ENCODE results near the gene UBE2G2.

UBE2G2 gene

DNA sequence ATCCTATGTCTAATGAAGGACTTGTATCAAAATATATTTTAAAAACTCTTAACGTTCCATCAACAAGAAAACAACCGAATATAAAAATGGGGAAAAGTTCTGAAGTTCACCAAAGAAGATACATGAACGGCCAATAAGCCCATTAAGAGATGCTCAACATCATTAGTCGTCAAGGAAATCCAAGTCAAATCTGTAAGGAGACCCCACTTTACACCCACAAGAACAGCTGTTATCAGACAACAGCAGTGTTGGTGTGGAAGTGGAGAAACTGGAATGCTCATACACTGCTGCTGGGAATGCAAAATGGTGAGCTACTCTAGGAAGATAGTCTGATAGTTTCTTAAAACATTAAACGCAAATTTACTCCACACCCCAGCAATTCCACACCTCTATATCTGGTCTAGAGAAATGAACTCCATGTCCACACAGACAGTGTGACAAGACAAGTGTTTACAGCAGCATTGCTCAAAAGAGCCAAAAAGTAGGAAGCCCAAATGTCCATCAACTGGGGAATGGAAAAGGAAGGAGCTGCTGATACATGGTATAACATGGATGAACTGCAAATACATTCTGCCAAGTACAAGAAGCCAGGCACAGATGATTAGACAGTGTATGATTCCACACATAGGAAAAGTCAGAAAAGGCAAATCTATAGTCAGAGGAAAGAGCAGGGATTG is 18.5 kb downstream of the UBE2G2 start:
- no peak for DNase-seq

DNA sequence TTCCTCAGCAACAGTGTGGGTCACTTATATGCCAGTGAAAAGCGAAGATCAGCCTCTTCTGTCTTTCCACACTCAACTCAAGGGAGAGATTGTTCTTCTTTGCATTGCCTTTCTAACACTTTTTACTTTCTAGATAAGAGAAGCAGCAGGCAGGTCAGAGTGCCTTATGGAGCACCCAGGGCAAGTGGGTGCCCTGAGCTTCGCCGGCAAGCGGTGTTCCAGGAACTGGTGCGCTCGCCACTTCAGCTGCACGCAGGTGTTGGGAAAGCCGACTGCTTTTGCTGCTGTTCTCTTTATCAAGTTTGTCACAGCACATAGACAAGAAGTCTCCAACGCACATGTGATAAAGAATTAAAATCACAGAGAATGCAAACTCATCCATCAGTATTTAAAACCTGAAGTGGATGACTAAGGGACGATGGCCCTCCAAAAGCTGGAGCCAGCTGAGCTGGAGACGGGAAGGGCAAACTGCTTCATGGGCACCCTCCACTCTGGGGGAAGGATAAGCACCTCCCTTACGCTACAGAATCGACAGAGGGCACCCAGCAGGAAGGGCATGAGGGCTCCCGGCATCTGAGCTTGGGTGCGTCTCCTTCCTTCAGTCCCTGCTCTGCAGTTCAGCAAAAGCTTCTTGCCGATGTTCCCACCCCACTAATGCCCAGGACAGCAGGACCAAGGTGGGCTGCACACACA is 20.7 kb downstream of the UBE2G2 start:
- no peak for DNase-seq

DNA sequence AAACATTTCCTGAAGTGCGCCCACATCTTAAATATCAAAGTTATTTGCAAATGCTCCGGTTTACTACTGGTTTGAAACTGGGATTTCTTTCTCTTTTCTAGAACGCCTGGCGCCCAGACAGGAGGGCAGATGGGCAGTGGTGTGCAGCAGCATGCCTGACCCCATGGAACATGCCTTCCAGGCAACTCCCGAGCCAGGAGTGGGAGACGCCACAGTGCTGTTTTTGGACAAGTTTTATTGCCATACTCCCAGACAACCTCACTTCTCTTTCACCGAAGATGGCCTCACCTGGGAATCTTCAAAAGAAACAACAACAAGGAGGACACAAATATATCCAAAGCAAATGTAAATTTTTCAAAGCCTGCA is 21.5 kb downstream of the UBE2G2 start:
- no peak for DNase-seq

DNA sequence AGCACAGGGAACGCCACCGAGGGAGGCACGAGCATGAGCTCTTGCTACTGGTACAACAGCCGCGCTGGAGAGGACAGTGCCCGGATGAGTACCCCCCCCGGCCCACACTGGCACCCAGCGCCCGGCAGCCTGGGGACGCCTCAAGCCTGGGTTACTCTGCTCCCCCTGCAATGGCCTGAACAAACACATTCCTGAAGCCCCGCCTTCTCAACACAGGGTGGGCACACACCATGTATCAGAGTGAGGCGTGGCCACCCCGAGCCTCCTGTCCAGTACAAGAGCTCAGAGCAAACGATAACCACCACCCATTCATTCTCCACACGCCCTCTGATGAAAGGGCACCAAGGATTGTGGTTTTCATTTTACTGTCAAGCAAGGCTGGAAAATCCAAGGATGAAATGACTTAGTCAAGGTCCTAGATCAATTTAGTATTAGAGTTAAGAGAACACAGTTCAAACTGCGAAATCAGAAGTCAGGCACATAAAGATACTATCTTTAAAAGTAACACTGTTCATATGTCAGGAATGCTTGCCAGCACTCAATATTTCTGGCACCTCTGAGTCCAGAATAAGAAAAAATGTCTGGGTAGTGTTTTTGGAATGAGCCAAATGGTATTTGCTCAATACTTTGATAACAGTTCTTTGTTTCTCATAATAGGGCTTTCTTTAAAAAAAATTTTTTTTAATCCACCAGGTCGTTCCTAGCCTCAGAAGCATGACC is 22.0 kb downstream of the UBE2G2 start:
- DNase-seq, result no peak

DNA sequence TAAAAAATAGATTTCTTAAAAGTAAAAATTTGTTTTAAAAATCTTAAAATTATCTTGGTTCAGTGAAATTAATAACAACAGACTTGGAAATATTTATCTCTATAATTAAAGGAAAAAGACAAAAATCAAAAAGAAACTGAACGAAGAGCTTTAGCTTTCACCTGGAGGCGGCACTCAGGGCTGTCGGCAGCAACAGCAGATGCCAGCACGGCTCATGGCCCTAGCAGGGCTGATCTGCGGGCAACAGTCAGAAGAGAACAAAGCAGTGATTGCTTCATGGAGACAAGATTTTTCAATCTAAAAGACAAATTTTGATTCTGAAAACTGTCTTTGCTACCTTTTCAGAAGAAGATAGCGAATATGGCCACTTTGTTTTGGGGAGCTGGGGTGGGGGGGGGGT is 22.6 kb downstream of the UBE2G2 start:
- no peak for DNase-seq

DNA sequence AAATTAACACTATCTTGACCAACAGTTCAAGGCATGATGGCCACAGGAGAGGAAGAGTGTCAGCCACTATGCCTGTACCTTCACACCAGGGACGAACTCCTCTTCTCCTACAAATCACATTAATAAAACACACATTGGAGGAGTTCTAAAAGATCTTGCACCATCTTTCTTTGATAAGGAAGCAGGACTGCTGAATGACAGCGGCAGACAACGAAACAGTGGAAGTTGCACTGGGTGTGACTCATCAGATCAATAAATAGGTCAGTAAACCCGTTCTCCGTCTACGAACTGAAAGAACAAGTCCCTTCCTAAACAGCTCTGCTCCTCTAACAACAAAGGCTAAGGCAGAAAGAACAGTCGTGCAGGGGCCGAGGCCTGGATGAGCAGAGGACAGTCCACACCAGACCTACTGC is 23.1 kb downstream of the UBE2G2 start:
- DNase-seq, result no peak

DNA sequence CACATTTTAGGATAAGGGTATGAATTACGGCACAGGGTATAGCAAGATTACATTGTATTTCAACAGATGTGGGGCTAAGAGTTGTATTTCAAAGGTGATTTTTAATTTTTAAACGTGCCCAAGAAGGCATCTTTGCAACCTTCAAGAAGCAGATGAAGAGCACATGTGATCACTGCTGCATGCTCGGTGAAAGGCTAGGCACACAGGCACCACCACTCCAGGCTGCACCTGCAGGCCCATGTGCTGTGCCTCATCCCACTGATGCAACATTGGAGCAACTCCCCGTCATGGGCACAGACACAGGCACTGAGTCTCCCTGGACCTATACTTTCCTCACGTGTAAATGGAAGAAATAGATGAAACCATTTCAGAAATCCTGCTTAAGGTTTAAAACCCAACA is 23.5 kb downstream of the UBE2G2 start:
- no peak for DNase-seq

DNA sequence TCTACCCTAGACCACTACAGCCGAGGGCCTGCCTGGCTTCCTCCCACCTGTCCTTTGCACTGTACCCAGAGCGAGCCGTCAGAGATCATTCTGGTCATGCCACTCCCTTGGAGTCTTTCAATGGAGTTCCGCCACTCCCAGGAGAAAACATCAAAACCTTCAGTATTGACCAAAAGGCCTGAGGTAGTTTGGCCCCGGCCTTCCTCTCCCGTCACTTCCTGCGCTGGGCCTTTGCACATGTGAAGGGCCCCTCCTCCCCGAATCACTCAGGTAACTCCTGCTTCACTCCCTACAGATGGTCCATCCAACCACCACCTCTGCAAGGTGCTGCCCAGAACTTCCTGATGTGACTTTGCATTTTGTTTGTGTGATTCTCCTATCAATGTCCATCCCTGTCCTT is 26.6 kb downstream of the UBE2G2 start:
- DNase-seq, result no peak

DNA sequence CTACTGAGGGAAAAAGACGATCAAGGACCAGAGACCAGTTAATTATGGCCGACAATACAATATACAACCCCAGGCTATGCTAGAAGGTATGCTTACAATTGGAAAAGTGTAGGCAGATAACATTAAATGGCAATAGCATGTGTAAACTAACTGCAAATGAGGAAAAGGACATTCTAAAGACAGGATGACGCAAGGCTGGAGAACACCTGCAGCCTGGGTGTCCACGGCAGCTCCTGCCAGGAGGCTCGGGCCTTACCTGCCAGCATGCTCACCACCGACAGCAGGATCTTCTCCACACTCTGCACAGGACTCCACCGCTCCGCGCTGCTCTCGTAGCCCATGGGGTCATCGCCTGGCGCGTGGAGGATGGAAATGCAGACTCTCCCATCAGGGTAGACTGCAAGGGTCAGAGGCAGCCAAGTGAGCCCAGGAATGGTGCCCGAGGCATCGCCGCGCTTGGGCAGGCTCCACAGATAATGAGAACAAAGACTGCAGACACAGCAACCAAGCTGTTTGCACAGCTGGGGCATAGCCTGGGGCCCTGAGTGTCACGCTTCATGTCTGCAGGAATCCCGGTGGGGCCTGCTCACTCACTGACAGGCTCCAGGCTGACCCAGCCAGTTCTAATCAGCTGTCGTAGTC is 28.2 kb downstream of the UBE2G2 start:
- DNase-seq, result no peak

DNA sequence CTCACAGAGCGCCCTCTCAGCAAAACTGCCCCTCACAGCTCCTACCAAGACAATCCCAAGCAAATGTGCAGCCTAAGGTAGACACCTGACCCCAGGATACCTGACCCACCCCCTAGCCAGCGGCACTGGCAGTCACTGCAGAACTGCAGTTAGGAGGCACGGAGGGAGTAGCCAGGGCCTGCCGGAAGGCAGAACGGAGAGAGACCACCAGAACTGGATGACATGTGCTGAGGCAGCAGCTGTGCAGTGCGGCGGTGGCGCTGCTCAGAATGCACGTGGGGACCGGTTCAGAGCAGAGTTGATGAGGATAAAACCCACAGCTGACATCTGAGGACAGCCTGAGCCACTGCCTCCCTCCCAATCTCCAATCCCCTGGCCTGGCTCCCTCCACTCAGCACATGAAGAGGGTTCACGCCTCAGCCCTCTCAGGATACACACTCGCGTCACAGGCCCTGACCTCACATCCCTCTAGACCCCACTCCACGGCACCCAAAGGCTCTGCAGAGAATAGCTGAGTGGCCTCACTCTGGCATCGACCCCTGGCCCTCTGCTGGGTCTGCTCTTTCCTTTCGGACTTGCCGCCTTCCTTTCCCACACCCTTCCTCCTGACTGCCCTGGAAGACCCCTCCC is 29.6 kb downstream of the UBE2G2 start:
- no peak for DNase-seq

DNA sequence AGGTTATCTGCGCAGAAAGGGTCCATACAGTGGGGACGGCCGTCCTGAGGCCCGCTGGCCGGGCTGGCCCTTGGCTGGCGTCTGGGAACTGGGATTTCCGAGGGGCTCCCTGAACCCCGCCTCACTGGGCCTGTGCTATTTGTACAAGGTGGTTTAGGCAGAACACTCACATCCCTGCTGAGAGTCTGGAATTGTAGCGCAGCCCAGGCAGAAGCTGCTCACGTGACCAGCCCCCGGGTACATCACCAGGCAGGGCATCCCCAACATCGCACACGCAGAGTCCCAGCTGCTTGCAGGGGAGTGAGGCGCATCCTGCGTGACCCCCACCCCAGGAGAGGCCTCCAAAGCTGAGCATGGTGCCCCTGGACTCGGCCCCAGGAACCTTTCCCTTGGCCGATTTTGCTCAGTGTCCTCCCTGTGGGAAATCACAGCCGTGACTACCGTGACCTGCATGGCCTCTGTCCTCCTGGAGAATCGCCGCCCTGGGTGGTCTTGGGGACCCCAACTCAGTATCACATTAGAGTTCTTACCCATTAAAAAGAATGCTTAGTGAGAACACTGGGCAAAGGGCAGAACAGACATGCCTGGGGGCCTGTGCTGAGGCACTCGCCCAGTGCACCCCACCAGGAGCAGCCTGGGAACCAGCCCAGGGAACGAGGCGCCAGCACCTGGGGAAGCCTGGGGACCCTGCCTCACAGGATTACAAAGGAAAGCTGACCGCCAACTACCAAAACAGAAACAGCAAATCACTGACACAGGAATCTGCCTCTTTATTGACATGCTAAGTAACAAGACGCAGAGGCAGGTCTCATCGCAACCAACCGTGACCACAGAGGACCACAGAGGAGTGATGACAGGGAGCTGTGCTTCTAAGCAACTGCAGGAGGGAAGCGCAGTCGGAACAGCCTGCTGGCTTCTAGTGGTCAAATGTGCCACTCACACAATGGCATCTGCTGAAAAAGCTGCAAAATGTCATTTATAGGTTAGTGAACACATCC is 33.5 kb downstream of the UBE2G2 start:
- DNase-seq, result no peak

DNA sequence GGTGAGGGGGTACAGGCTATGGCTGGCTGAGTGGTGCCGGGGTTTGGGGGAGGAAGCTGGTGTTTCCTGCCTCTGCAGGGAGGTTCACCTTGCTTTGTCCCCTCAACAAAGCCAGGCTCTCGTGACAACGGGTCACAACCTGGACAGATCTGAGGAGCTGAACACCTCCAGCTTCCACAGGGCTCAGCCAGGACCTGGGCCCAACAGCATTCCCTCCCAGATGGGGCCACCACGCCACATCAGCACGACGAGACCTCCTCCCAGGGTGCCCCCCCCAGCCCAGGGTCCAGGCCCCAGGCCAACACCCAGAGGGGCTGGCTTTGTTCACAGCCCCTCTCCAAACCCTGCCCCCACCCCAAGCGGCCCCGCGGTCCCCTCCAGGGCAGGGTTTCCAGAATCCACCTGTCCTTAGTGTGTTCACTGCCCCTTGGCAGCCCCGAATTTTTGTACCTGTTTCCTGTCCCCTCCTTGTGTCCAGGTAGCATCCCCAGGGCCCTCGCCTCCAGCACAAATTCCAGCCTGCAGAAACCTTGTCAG is 34.7 kb downstream of the UBE2G2 start:
- DNase-seq, result no peak

DNA sequence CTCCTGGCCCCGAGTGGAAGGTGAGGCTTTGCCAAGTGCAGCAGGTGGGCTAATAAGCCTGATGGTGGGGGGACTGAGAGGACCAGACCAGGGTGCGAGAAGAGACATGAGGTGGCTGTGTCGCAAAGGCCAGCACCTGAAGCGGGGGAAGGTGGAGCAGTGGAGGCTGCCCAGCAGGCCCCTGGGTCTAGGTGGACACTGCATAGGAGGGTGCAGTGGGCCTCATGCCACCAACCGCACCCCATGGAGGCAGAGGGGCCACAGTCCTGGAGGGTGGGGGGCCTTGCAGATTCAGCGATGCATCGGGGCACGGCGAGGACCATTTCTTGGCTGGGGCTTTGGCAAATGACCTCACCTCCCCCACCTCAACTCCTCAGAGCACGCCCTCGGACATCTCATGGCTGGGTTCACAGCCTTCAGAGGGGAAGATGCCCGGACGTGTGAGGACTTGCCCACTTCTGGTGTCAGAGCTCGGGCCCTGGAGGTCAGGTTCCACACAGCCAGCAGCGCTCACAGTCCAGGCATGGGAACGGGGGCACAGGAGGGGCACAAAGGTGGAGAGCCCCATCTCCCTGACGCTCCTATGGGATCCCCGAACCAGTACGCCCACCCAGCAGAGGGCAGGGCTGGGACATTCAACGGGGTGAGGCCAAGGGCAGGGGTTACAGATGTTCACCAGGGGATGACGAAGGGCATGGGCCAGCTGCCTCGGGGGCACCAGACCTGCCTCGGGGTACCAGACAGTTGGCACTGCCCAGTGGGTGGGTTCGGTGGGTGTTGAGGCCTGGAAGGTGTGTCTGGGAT is 35.4 kb downstream of the UBE2G2 start:
- no peak for DNase-seq

DNA sequence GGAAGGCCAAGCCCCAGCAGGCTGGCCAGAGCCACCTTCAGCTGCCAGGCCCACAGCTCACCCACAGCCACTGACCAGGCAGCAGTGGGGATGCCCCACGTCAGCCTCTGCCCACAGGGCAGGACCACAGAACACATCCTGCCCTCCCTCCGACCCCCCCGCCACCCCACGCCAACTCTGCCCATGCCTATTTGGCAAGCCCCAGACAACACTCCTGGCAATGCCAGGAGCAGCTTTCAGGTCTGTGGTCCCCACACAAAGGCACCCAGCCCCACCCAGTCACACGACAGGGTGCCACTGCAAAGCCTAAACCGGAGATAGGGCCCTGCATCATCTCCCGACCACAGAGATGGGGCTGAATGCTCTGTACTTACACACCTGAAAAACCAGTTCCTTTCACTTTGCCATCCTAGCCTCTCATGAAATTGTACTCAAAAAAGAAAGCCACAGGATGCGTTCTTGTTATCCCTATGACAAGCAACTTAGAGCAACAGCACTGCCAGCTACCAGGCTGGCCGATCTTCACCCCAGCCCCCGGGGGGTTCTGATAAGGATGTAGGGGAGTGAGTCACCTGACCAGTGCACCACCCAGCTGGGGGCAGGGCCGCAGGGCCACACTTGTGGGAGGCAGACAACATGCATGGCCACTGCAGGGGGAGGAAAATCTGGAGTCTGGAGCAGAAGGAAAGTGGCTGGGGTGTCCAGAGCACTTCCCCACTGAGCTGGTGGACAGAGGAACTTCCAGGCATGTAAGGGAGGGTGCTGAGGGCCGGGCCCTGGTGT is 36.2 kb downstream of the UBE2G2 start:
- no peak for DNase-seq

DNA sequence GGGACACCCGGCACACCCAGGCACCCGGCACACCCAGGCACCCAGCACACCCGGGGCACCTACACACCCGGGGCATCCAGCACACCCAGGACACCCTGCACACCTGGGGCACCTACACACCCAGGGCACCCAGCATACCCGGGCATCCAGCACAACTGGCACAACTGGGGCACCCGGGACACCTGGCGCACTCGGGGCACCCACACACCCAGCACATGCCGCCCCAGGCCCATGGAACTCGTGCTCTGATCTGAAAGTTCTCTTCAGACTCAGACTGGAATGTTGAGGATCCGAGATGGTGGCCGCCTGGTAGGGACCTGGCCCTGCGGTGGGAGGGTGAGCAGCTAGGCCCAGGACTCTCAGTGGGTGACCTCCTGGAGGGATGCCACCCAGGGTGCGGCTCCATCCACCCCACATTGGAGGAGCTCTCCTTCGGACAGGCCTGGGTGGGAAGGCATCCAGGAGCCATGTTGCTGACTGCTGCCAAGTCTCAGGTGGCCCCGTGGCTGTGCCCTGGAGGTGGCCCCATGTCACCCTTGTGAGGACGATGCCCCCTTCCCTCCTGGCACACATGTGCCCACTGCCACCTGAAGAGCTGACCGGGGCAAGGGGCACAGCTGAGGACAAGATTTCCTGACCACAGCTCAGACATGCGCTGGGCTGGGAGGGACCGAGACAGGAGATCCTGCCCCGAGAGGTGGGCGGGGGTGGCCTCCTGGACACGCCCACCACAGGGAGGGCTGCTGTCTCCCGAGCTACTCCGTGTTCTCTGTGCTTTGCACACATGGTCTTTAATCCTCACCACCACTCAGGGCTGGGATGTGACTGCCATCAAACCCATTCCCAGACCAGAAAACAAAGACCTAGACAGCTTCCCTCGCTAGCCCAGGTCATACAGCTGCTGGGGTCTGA is 37.0 kb downstream of the UBE2G2 start:
- DNase-seq, result no peak

DNA sequence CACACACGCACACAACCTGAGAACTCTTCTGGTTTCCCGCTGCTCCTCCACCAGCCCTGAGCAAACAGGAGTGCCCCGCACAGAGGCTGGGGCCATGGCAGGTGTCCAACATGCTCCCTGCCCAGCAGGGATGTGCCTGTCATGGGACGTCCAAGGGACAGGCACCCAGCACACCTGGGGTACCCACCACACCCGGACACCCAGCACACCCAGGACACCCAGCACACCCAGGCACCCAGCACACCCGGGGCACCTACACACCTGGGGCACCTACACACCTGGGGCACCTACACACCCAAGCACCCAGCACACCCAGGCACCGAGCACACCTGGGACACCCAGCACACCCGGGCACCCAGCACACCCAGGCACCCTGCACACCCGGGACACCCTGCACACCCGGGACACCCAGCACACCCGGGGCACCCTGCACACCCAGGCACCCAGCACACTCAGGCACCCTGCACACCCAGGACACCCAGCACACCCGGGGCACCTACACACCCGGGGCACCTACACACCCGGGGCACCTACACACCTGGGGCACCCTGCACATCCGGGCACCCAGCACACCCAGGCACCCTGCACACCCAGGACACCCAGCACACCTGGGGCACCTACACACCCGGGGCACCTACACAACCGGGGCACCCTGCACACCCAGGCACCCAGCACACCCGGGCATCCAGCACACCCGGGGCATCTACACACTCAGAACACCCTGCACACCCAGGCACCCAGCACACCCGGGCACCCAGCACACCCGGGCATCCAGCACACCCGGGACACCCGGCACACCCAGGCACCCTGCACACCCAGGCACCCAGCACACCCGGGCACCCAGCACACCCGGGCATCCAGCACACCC is 37.9 kb downstream of the UBE2G2 start:
- DNase-seq, result no peak

DNA sequence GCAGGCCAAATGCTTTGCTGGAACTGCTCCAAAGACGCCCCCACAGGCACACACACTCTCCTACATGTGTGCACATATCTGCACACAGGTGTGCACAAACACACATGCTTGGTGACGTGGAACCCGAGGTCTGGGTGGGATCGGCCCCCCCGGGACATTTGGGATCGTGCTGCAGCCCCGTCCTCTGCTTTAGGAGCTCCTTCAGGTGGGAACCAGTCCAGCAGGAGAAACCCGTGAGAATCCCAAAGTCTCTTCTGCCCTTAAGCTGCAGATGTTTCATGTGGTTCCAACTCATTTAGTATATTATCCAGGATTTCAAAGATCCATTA is 38.6 kb downstream of the UBE2G2 start:
- no peak for DNase-seq
